IMR-90 (cell line): ENCODE measurements around the gene RIIAD1. TPM values are rescaled to one million over a fixed set of nuclear protein-coding genes. Genes with fewer than 3 reads are reported as not detected.
A peak's percentile ranks its signal among the peaks of the same experiment; 100 is the strongest.

Source experiments
- ATAC-seq: fragments of 200-7000 bp; cut with Tn5 transposase; 2 replicates; pipeline ENCODE4 v1.9.1; 2020; ENCODE audit warnings: low read depth, mild to moderate bottlenecking, moderate library complexity
- BruUV-seq: library from RNA; stranded (reverse); fragments of 400-500 nt; replicated peaks from 2 replicates; lab custom pipeline; 2021; lab: Mats Ljungman, UMichigan
- CTCF ChIA-PET: fragments of 300-600 bp; formaldehyde crosslinking; extraction: SDS; loops from one replicate; lab custom pipeline; 2021; ENCODE audit warnings: antibody characterized with exemption; lab: Yijun Ruan, JAX
- POLR2A ChIA-PET: fragments of 300-600 bp; sonication (Branson Sonifier 250); formaldehyde crosslinking; loops from one replicate; lab custom pipeline; 2022; ENCODE audit warnings: antibody characterized with exemption; ENCODE audit not compliant: unreplicated experiment; lab: Charles Lee
- DNase-seq: peaks from one replicate; pipeline ENCODE4 v3.0.0; 2013
- H2AFZ ChIP-seq: replicated peaks from 2 replicates; pipeline ENCODE3; 2013; ENCODE audit warnings: low read length, mild to moderate bottlenecking; ENCODE audit not compliant: poor library complexity
- H2AK5ac ChIP-seq: 2 replicates; pipeline ENCODE4 v1.6.1; 2013; ENCODE audit warnings: low read depth, low read length, inconsistent platforms
- H2AK9ac ChIP-seq: replicated peaks from 2 replicates; pipeline ENCODE3; 2013; ENCODE audit warnings: mild to moderate bottlenecking, low read depth, low read length, moderate library complexity; ENCODE audit not compliant: poor library complexity
- H2BK120ac ChIP-seq: 2 replicates; pipeline ENCODE4 v1.6.1; 2013; ENCODE audit warnings: low read depth, low read length, inconsistent platforms
- H2BK15ac ChIP-seq: 3 replicates; pipeline ENCODE4 v1.6.1; 2013; ENCODE audit warnings: low read depth, low read length, inconsistent platforms
- H2BK20ac ChIP-seq: 2 replicates; pipeline ENCODE4 v1.6.1; 2013; ENCODE audit warnings: low read depth, mild to moderate bottlenecking, inconsistent platforms, low read length, moderate library complexity
- H2BK5ac ChIP-seq: 2 replicates; pipeline ENCODE4 v1.6.1; 2013; ENCODE audit warnings: mild to moderate bottlenecking, low read depth, low read length, inconsistent platforms; ENCODE audit not compliant: poor library complexity, severe bottlenecking
- H3K14ac ChIP-seq: replicated peaks from 2 replicates; pipeline ENCODE4 v1.6.1; 2013; ENCODE audit warnings: low read depth, low read length, inconsistent platforms
- H3K18ac ChIP-seq: 2 replicates; pipeline ENCODE4 v1.6.1; 2013; ENCODE audit warnings: low read depth, low read length, control low read depth
- H3K23ac ChIP-seq: 2 replicates; pipeline ENCODE4 v1.6.1; 2013; ENCODE audit warnings: low read depth, low read length, inconsistent platforms
- H3K27ac ChIP-seq: 2 replicates; pipeline ENCODE4 v1.5.1; 2013; ENCODE audit warnings: mild to moderate bottlenecking, control low read depth, low read length; ENCODE audit not compliant: insufficient read depth
- H3K27me3 ChIP-seq: 2 replicates; pipeline ENCODE4 v1.6.1; 2013; ENCODE audit warnings: low read length; ENCODE audit not compliant: control insufficient read depth, insufficient read depth
- H3K36me3 ChIP-seq: 2 replicates; pipeline ENCODE4 v1.6.1; 2013; ENCODE audit warnings: low read length, mixed read lengths; ENCODE audit not compliant: control insufficient read depth, insufficient read depth
- H3K4ac ChIP-seq: 2 replicates; pipeline ENCODE4 v1.6.1; 2013; ENCODE audit warnings: low read depth, low read length, inconsistent platforms
- H3K4me1 ChIP-seq: 2 replicates; pipeline ENCODE4 v1.6.1; 2013; ENCODE audit warnings: low read length, mixed read lengths; ENCODE audit not compliant: control insufficient read depth, insufficient read depth
- H3K4me2 ChIP-seq: 2 replicates; pipeline ENCODE4 v1.6.1; 2013; ENCODE audit warnings: low read depth, mild to moderate bottlenecking, control low read depth, low read length, moderate library complexity
- H3K4me3 ChIP-seq: 2 replicates; pipeline ENCODE4 v1.5.1; 2013; ENCODE audit warnings: low read depth, mild to moderate bottlenecking, control low read depth, low read length, moderate library complexity; ENCODE audit not compliant: insufficient read depth
- H3K56ac ChIP-seq: 2 replicates; pipeline ENCODE4 v1.6.1; 2013; ENCODE audit warnings: low read length, inconsistent platforms; ENCODE audit not compliant: insufficient read depth; ENCODE audit errors: extremely low read depth
- H3K79me1 ChIP-seq, 2 experiments: 2 replicates each; pipeline ENCODE4 v1.6.1; 2013; ENCODE audit warnings: low read length in 2 of 2, inconsistent platforms in 1 of 2, low read depth in 1 of 2
- H3K9ac ChIP-seq: 2 replicates; pipeline ENCODE4 v1.6.1; 2013; ENCODE audit warnings: low read depth, low read length, control low read depth
- H3K9me1 ChIP-seq: 2 replicates; pipeline ENCODE4 v1.6.1; 2013; ENCODE audit warnings: low read length, inconsistent platforms; ENCODE audit not compliant: insufficient read depth
- H3K9me3 ChIP-seq: 2 replicates; pipeline ENCODE4 v1.6.1; 2013; ENCODE audit warnings: low read length; ENCODE audit not compliant: control insufficient read depth, insufficient read depth
- H4K20me1 ChIP-seq: 2 replicates; pipeline ENCODE4 v1.6.1; 2013; ENCODE audit warnings: low read length, inconsistent platforms; ENCODE audit not compliant: insufficient read depth
- H4K5ac ChIP-seq: 2 replicates; pipeline ENCODE4 v1.6.1; 2013; ENCODE audit warnings: mild to moderate bottlenecking, low read depth, low read length, control low read depth
- H4K8ac ChIP-seq, 2 experiments: 2 replicates each; pipeline ENCODE4 v1.6.1; 2013; ENCODE audit warnings: low read depth in 2 of 2, low read length in 2 of 2, control low read depth in 1 of 2, inconsistent platforms in 1 of 2
- H4K91ac ChIP-seq: 2 replicates; pipeline ENCODE4 v1.6.1; 2013; ENCODE audit warnings: low read depth, low read length, inconsistent platforms; ENCODE audit not compliant: insufficient read depth
- CEBPB ChIP-seq: IDR thresholded peaks from 2 replicates; pipeline ENCODE4 v1.6.1; 2012; ENCODE audit warnings: low read depth, low read length, improper control_type of control experiment
- CHD1 ChIP-seq: IDR thresholded peaks from 2 replicates; pipeline ENCODE4 v1.6.1; 2012; ENCODE audit warnings: low read depth, low read length, improper control_type of control experiment
- NFE2L2 ChIP-seq: fragments of 150-350 bp; IDR thresholded peaks from 2 replicates; pipeline ENCODE4 v1.6.1; 2016; ENCODE audit warnings: low read depth, mild to moderate bottlenecking, low read length
- POLR2A ChIP-seq: IDR thresholded peaks from 2 replicates; pipeline ENCODE4 v1.6.1; 2012; ENCODE audit warnings: mild to moderate bottlenecking, low read depth, low read length
- WGBS, 2 experiments: methylation state at CpG; one replicate each; pipeline versions ENCODE4 v1.1.5 to v1.1.7; 2013; ENCODE audit warnings: missing lambda C conversion rate in 2 of 2; ENCODE audit not compliant: insufficient read length in 1 of 2; ENCODE audit errors: extremely low coverage in 2 of 2; 5-methylcytosine and 5-hydroxymethylcytosine counted together
- dilution Hi-C: fragments of 300-500 bp; cut with HindIII; formaldehyde crosslinking; loops from one replicate; pipeline ENCODE4 v1.14.3; 2018; ENCODE audit warnings: low sequenced_read_pairs; ENCODE audit not compliant: unreplicated experiment
- in situ Hi-C: fragments of 300-500 bp; cut with MboI; formaldehyde crosslinking; loops from 3 replicates; pipeline ENCODE4 v1.14.3; 2019; ENCODE audit warnings: low sequenced_read_pairs, inconsistent platforms, mixed read lengths
- intact Hi-C: fragments of 100-400 bp; cut with micrococcal nuclease; formaldehyde crosslinking; loops from 2 replicates; pipeline ENCODE4 v1.10.0; 2022
- polyA plus RNA-seq, 3 experiments: library from polyadenylated mRNA; depleted of rRNA; stranded (reverse); fragments of >200 nt; gene quantifications; 2 replicates each; pipeline ENCODE4 v1.2.3, GENCODE V29; 2012; ENCODE audit warnings: low replicate concordance in 1 of 3
- total RNA-seq: library from RNA; depleted of rRNA; stranded (reverse); fragments of >200 nt; gene quantifications from 2 replicates; pipeline ENCODE4 v1.2.3, GENCODE V29; 2012
- TF ChIP-seq, protein P1 (sequence below): fragments of 150-350 bp; IDR thresholded peaks from 2 replicates; pipeline ENCODE4 v1.6.1; 2017; ENCODE audit warnings: mild to moderate bottlenecking, antibody characterized with exemption, low read length, low read depth

The RIIAD1 gene
- total and polyA plus RNA-seq, 2 of the 4 experiments (the other 2 are of a cell fraction), result not detected

GRCh38 chr1:151720125-151720524 is 1.2 kb upstream of the RIIAD1 start:
- dilution Hi-C loops, result no loop called here
- BruUV-seq, result no TSS peak

More at GRCh38 chr1:151720125-151720524, 1.2 kb upstream of the RIIAD1 start:
- in situ Hi-C loops (no loop called here), intact Hi-C loops (no loop called here)
- no peak overlapping the region for H3K18ac ChIP-seq
- no peaks in the 10 kb centered on the region for H3K9me3 ChIP-seq
- no peaks in the 10 kb centered on the region for H3K79me1 ChIP-seq
- ChIA-PET CTCF (interaction anchor here (0.5 to 1.4 kb wide), 2 partner anchors 15 to 22 kb away, joined by 3 to 8 read pairs; no protein-coding TSS in a partner anchor), POLR2A (no interaction called here)
- no peak overlapping the region; the same call in 1 of the 2 replicates for H3K9ac ChIP-seq
- H2BK15ac ChIP-seq, result no peak overlapping the region
- WGBS, 2 experiments, result no CpG with 5 or more reads among the region's 1 CpG
- no peak overlapping the region for H4K5ac ChIP-seq
- H2AK5ac ChIP-seq, result no peak overlapping the region
- no peak overlapping the region for H2AFZ ChIP-seq
- no peaks in the 10 kb centered on the region for H4K20me1 ChIP-seq
- no peak for ATAC-seq
- H2BK20ac ChIP-seq, result no peak overlapping the region
- H3K4me1 ChIP-seq, result peaks cover 2% of the 10 kb centered on the region; the same call in 1 of the 2 replicates
- no peak for TF ChIP-seq CHD1
- no peak for TF ChIP-seq POLR2A
- TF ChIP-seq, protein P1, sequence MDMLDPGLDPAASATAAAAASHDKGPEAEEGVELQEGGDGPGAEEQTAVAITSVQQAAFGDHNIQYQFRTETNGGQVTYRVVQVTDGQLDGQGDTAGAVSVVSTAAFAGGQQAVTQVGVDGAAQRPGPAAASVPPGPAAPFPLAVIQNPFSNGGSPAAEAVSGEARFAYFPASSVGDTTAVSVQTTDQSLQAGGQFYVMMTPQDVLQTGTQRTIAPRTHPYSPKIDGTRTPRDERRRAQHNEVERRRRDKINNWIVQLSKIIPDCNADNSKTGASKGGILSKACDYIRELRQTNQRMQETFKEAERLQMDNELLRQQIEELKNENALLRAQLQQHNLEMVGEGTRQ, result no peak
- no peak for TF ChIP-seq NFE2L2
- TF ChIP-seq CEBPB, result no peak
- DNase-seq, result no peak
- no peak overlapping the region for H3K56ac ChIP-seq
- no peak overlapping the region for H4K8ac ChIP-seq
- no peak overlapping the region for H3K4ac ChIP-seq
- no peak overlapping the region for H2BK5ac ChIP-seq
- H2AK9ac ChIP-seq, result no peak overlapping the region
- no peak overlapping the region for H3K4me3 ChIP-seq
- H2BK120ac ChIP-seq, result no peak overlapping the region
- no peaks in the 10 kb centered on the region for H3K36me3 ChIP-seq
- H3K4me2 ChIP-seq, result peak overlapping the region; percentile 48; the same call in 1 of the 2 replicates
- peaks cover 62% of the 10 kb centered on the region for H3K27me3 ChIP-seq
- no peak overlapping the region for H3K23ac ChIP-seq
- H3K9me1 ChIP-seq, result no peaks in the 10 kb centered on the region
- no peak overlapping the region for H4K91ac ChIP-seq
- no peak overlapping the region for H3K27ac ChIP-seq
- H3K14ac ChIP-seq, result no peak overlapping the region
